T-helper 22 cell (primary cell): ENCODE results near the gene MYLIP.

Experiments
- DNase-seq: peaks from one replicate; pipeline ENCODE4 v3.0.0-alpha.2; 2020; ENCODE audit warnings: low read depth

Gene MYLIP

GRCh38 chr6:16108419-16108818, 20.5 kb upstream of the MYLIP start:
- no peak for DNase-seq

DNA sequence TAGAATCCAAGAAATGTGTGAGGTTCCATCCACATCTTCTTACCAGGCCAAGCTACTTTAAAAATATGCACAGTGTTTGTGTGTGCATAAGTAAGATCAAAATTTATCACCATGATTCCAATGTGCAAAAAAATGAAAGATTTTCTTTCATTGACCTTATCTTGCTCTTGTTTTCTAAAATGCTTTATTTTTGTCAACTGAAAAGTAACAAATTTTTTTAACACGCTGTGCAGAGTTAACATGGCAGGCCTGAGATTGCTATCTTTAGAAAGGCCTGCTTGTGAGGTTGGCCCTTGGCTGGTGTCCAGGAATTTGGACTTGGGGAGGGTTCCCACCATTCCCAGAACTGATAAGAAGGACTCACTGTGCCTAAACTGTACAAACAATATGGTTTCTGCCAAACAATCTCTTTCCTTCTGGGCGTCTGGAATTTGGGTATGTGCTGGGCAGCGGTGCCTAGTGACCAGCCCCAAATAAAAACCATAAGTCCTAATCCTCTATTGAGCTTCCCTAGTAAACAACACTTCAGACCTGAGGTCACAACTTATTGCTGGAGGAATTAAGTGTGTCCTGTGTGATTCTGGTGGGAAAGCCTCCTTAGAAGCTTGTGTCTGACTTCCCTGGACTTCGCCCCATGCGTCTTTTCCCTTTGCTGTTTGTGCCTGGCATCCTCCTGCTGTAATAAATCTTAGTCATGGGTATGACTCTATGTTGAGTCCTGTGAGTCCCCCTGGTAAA, 19.8 kb upstream of the MYLIP start:
- no peak for DNase-seq

DNA sequence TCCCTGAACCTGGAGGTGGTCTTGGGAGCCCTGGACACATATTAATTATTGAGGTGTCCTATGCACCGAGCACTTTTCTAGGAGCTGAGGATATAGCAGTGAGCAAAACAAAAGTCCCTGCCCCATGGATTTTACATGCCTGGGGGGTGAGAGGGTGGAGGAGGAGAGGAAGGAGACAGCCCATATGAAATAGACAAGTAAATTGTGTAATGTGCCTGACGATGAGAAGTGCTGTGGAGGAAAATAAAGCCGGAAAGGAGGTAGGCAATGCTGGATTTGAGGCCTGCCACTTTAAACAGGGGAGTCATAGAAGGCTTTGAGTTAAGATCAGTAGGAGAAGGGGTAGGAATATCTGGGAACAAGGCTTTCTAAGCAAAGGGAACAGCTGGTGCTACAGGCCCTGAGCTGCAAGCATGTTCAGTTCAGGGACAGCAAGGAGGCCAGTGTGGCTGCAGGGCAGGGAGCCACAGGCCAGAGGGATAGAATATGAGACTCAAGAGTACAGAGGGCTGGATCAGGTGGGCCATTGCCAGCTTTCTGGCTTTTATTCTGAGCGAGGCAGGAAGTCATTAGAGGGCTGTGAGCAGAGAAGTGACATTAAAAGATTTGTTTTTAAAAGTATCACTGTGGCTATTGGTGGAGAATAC, 19.1 kb upstream of the MYLIP start:
- no peak for DNase-seq

GRCh38 chr6:16118825-16119224, 10.1 kb upstream of the MYLIP start:
- DNase-seq = no peak

DNA sequence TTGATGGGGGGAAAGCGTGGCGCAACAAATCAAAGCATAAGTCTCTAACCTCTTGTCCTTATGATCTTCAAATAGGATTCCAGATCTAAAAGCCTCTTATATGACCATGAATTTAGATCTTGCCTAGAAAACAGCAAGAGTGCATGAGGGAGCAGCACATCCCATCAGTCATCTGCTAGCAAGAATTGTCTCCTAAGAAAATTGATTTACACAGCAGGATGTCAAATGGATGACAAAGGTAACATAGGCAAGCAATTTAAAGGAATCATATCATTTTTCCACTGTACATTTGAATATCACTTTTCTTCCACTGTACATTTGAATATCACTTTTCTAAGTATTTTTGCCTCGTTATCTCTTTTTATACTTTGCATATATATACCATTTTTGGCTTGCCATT, 7.5 kb upstream of the MYLIP start:
- DNase-seq = no peak

- DNase-seq = no peak
Observed at GRCh38 chr6:16122197-16122596, 6.7 kb upstream of the MYLIP start.

GRCh38 chr6:16124198-16125180, 4.4 kb upstream of the MYLIP start:
- DNase-seq = no peak

- no peak for DNase-seq
Observed at GRCh38 chr6:16126056-16126455, 2.8 kb upstream of the MYLIP start.

- DNase-seq = no peak
Observed at GRCh38 chr6:16126861-16127260, 2.0 kb upstream of the MYLIP start.

DNA sequence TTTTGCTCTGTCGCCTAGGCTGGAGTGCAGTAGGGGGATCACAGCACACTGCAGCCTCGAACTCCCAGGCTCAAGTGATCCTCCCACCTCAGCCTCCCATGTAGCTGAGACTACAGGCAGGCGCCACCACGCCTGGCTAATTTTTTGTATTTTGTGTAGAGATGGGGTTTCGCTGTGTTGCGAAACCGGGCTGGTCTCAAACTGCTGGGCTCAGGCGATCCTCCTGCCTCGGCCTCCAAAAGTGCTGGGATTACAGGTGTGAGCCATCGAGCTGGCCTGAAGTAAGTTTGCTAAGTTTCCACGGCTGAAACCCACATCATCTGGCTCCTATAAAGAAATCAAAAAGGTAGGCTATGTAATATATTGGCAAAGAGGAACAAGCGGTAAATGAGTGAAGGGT, 1.4 kb upstream of the MYLIP start:
- no peak for DNase-seq

DNA sequence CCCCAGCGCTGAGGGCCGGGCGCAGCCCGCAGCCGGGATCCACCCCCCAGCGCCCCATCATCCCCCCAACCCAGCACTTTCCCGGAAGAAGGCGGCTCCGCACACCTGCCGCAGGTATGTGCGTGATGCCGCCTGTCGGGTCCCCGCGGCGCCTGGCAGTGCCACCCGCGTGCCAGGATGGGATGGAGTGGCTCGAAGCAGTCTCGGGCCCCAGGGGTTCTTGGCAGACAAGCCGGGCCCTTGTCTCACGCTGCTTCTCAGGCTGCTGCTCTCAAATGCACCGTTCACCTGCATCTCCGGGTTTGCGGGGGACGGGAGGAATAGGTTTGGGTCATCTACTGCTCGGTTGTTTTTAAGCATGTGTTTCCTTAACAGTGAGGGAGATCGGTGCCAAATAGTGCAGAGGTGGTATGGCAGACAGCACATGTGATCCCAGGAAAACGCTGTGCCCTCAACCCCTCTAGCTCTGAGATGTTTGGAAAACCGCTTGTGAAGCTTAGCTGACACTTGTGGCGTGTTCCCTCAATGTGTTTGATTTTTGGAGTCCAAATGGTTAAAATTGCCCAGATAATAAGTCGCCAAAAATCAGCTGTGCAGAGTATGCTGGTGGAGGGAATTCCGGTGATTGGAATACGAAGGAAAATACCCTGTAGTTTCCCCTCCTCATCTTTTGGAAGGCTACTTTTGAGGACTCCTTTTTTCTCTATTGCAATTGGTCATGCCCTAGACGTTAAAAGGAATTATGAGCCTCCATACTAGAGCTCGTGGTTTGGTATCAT, 926 bp downstream of the MYLIP start:
- peak; percentile 26 for DNase-seq

- no peak for DNase-seq
Observed at GRCh38 chr6:16130437-16130891, 1.6 kb downstream of the MYLIP start.

DNA sequence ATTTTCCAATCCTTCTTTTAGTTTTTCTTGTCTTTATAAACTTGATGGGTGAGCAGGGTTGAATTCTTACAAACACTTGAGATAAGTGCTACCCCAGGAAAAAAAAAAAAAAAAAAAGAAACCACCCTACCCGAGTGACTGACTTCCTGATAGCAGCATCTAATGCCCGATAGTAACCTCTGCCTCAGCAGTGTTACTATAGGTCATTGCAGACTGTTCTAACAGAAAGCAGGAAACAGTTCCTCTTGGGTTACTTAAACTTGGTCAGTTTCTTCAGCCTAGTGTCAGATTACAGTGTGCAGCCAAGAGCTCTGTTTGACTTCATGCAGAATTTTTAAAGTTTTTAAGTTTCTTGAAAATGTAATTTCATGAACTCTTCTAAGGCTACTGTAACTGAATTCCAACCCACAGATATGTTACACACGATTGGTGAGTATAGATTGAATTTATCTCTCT, 2.1 kb downstream of the MYLIP start:
- peak; percentile 36 for DNase-seq

DNA sequence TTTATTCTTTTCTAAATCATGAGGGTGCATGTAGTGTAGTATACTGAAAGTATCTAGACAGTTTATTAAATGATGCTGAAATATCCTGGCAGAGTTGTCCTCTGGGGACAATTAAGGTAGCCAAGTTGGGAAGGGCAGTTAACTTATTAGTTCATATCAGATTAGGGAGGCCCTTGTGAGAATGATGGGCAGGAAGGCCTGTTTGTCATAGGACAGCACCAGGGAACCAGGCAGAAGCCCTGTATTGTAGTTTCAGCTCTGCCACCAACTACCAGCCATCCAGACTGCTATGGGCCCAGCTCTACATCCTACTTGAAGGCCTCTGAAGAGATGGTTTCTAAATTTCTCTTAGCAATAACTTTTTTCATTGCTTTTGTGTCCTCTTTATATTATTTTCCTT, 4.0 kb downstream of the MYLIP start:
- no peak for DNase-seq

GRCh38 chr6:16134430-16134829, 5.5 kb downstream of the MYLIP start:
- DNase-seq = no peak

GRCh38 chr6:16135066-16135465, 6.2 kb downstream of the MYLIP start:
- no peak for DNase-seq

DNA sequence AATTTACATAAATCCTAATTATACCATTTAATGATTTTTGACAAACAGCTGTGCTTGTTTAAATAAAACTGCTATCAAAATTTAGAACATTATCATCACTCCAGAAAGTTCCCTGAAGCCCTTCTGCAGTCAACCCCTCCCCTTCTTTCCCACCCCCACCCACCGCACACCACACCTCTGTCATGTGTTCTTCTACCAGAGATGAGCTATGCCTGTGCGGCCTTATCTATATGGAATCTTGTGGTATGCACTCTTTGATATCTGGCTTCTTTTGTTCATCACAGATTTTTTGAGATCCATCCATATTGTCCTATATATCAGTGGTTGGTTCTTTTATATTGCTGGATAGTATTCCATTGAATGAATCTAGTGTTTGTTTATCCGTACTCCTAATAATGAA, 7.2 kb downstream of the MYLIP start:
- DNase-seq = peak; percentile 63

DNA sequence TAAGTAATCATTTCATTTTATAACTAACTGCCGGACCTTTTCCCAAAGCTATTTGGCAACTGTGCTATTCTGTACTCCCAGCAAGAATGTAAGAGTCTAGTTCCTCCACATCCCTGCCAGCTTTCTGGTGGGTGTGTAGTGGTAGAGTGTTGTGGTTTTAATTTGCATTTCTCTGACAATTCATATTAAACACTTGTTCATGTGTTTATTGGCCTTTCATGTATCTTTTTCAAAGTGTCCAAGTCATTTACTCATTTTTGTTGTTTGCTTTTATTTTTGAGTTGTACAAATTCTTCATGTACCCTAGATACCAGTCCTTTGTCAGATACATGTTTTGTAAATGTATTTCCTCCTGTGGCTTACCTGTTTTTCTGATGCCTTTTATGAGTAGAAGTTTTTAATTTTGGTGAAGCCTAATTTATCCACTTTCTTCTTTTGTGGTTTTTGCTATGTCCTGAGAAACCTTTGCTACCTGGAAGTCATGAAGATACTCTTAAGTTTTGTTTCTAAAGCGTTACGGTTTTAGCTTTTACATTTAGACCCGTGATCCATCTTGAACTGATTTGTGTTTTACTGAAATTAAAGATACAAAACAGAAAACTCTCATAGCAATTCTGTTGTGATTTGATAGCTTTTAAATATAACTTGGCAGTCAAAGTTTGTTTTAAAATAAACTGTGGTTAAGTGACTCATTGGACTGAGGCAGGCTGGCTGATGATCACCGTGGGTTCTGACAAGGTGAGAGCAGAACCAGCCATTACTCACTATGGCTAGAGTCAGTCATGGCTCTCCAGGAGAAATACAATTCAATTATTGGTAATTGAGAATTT, 8.0 kb downstream of the MYLIP start:
- DNase-seq = peak; percentile 58

GRCh38 chr6:16137451-16137801, 8.5 kb downstream of the MYLIP start:
- DNase-seq = no peak

GRCh38 chr6:16139556-16139955, 10.7 kb downstream of the MYLIP start:
- DNase-seq = no peak

- DNase-seq = no peak
Observed at GRCh38 chr6:16140607-16141006, 11.7 kb downstream of the MYLIP start.
